GM23338 (cell line): ENCODE results near the gene S100A13.

Experiments used
- CREB1 ChIP-seq: fragments of 250-450 bp; sonication (Bioruptor Pico); IDR thresholded peaks from 2 replicates; pipeline ENCODE4 v1.5.0; 2020; ENCODE audit warnings: low read depth, mild to moderate bottlenecking, moderate library complexity
- EZH2 ChIP-seq: fragments of 200-600 bp; sonication (generic); IDR thresholded peaks from one replicate; pipeline ENCODE4 v1.8.0; 2017; ENCODE audit warnings: antibody characterized with exemption, mild to moderate bottlenecking, low read depth; ENCODE audit not compliant: unreplicated experiment
- EZH2phosphoT487 ChIP-seq: fragments of 200-600 bp; sonication (generic); IDR thresholded peaks from one replicate; pipeline ENCODE4 v1.8.1; 2018; ENCODE audit warnings: antibody characterized with exemption; ENCODE audit not compliant: unreplicated experiment
- JUNB ChIP-seq: IDR thresholded peaks from one replicate; pipeline ENCODE4 v1.6.1; 2016; ENCODE audit warnings: antibody characterized with exemption; ENCODE audit not compliant: unreplicated experiment
- NANOG ChIP-seq: IDR thresholded peaks from 2 replicates; pipeline ENCODE4 v1.6.1; 2016; ENCODE audit warnings: antibody characterized with exemption, borderline replicate concordance
- POLR2AphosphoS5 ChIP-seq: IDR thresholded peaks from 2 replicates; pipeline ENCODE4 v1.6.1; 2016; ENCODE audit warnings: antibody characterized with exemption, low read depth
- ZNF331 ChIP-seq: fragments of 250-450 bp; sonication (Bioruptor Pico); IDR thresholded peaks from 2 replicates; pipeline ENCODE4 v1.5.0; 2020; ENCODE audit warnings: low read depth, mild to moderate bottlenecking, moderate library complexity
- TF ChIP-seq, protein P1 (sequence below), 2 experiments: fragments of 200-600 bp in 1 of 2; sonication (generic) in 1 of 2; conservative IDR thresholded peaks; 2 replicates each; pipeline versions ENCODE4 v1.5.1 to v1.6.1; 2016 to 2017; ENCODE audit warnings: antibody characterized with exemption in 2 of 2, low read depth in 2 of 2, mild to moderate bottlenecking in 2 of 2, moderate library complexity in 1 of 2
- TF ChIP-seq, protein P2 (sequence below): IDR thresholded peaks from one replicate; pipeline ENCODE4 v1.6.1; 2018; ENCODE audit warnings: antibody characterized with exemption; ENCODE audit not compliant: unreplicated experiment
- TF ChIP-seq, protein P3 (sequence below): IDR thresholded peaks from 2 replicates; pipeline ENCODE4 v1.6.1; 2016; ENCODE audit warnings: antibody characterized with exemption

DNA sequence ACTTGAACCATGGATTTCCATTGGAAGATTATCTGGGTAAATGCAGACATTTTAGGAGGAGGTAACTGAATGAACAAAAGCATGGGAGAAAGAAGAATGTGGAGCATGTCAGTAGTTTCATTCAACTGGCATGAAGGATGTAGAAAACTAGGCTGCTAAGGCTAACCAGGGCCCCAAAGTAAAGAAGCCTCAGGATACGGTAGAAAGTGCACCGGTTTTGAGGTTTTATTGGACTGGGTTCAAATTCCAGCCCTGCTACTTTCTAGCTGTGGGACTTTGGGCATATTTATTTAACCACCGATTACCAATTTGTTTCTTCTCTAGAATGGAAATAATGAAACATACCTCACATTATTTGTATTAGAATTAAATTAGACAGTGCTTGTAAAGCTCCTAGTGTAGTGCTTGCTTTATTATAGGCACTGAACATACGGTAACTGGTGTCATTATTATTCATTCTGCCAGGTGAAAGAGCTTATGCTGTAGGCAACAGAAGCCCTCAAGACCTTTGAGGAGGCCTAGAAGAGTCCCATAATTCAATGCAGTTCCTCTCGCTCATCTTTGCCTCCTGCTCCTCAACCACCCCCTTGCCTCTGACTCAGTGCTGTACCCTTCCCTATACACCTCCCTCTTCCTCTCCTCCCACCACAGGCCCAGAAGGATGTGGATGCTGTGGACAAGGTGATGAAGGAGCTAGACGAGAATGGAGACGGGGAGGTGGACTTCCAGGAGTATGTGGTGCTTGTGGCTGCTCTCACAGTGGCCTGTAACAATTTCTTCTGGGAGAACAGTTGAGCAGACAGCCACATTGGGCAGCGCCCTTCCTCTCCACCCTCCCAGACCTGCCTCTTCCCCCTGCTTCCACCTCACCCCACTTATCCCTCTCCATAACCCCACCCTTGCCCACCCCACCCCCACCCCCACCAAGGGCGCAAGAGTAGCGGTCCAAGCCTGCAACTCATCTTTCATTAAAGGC is 4.0 kb upstream of the S100A13 start:
- TF ChIP-seq, protein P1, sequence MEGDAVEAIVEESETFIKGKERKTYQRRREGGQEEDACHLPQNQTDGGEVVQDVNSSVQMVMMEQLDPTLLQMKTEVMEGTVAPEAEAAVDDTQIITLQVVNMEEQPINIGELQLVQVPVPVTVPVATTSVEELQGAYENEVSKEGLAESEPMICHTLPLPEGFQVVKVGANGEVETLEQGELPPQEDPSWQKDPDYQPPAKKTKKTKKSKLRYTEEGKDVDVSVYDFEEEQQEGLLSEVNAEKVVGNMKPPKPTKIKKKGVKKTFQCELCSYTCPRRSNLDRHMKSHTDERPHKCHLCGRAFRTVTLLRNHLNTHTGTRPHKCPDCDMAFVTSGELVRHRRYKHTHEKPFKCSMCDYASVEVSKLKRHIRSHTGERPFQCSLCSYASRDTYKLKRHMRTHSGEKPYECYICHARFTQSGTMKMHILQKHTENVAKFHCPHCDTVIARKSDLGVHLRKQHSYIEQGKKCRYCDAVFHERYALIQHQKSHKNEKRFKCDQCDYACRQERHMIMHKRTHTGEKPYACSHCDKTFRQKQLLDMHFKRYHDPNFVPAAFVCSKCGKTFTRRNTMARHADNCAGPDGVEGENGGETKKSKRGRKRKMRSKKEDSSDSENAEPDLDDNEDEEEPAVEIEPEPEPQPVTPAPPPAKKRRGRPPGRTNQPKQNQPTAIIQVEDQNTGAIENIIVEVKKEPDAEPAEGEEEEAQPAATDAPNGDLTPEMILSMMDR (conservative IDR thresholded peaks at IDR 0.05; ENCODE audit: low read depth in 2 of 2) = no peak
- TF ChIP-seq, protein P2, sequence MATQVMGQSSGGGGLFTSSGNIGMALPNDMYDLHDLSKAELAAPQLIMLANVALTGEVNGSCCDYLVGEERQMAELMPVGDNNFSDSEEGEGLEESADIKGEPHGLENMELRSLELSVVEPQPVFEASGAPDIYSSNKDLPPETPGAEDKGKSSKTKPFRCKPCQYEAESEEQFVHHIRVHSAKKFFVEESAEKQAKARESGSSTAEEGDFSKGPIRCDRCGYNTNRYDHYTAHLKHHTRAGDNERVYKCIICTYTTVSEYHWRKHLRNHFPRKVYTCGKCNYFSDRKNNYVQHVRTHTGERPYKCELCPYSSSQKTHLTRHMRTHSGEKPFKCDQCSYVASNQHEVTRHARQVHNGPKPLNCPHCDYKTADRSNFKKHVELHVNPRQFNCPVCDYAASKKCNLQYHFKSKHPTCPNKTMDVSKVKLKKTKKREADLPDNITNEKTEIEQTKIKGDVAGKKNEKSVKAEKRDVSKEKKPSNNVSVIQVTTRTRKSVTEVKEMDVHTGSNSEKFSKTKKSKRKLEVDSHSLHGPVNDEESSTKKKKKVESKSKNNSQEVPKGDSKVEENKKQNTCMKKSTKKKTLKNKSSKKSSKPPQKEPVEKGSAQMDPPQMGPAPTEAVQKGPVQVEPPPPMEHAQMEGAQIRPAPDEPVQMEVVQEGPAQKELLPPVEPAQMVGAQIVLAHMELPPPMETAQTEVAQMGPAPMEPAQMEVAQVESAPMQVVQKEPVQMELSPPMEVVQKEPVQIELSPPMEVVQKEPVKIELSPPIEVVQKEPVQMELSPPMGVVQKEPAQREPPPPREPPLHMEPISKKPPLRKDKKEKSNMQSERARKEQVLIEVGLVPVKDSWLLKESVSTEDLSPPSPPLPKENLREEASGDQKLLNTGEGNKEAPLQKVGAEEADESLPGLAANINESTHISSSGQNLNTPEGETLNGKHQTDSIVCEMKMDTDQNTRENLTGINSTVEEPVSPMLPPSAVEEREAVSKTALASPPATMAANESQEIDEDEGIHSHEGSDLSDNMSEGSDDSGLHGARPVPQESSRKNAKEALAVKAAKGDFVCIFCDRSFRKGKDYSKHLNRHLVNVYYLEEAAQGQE = no peak
- no peak for TF ChIP-seq POLR2AphosphoS5
- no peak for TF ChIP-seq EZH2
- TF ChIP-seq, protein P3, sequence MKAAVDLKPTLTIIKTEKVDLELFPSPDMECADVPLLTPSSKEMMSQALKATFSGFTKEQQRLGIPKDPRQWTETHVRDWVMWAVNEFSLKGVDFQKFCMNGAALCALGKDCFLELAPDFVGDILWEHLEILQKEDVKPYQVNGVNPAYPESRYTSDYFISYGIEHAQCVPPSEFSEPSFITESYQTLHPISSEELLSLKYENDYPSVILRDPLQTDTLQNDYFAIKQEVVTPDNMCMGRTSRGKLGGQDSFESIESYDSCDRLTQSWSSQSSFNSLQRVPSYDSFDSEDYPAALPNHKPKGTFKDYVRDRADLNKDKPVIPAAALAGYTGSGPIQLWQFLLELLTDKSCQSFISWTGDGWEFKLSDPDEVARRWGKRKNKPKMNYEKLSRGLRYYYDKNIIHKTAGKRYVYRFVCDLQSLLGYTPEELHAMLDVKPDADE = no peak
- TF ChIP-seq EZH2phosphoT487 = no peak
- no peak for TF ChIP-seq JUNB
- TF ChIP-seq CREB1 (CRISPR knock-in tag) = no peak
- no peak for TF ChIP-seq NANOG
- no peak for TF ChIP-seq ZNF331
